ENCODE results near the gene ABCC11.

Gene ABCC11

DNA sequence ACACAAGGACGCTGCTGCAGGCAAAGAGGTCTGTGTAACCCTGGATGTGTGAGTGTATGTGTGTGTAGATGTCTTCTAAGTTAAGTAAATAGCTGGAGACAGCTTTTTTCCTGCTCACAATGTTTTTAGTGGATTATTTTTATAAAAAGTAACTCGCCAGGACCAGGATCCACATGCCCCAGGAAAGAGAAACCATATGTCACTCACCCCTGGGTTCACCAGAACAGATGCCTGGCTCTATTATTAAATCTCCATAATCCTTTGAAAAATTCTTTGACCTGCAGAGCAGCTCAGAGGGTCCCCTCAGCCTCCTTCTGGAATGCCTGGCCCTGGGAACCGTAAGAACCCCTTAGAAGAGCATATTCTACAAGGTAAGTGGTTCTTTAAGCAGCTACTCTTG is 109.5 kb downstream of the ABCC11 start:
- DNase-seq (ENCODE audit: extremely low spot score, insufficient read length, low read depth), result no peak
- no peak for FAIRE-seq

DNA sequence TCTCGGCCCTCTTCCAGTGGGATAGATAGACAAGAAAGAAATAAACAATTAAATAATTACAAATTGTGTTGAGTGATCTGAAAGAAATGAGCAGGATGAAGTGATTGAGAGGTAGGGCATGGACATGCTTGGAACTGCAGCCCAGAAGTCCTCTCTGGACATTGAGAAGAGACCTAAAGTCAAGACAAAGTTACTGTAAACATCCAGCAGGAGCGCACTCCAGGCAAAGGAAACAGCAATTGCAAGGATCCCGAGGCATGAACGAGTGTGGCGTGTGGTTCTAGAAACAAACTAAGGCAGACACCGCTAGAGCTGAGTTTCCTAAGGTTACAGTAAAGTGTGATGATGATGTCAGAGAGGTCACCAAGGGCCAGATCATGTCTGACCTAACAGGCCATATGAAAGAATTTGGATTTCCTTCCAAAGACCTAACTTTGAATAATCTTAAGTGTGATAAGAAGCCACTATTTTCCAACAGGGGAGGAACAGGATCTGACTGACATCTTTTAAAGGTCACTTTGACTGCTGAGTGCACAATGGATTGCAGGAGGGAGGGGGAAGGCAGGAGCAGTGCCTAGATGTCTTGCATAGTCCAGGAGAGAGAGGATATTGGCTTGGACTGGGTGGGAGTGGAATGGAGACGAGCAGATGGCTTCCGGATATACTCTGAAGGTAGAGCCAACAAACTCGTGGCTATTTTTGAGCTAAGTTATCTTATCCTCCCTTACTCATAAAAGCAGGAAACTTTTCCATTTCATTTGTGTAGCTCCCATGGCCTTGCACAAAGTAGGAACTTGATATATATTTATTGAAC is 110.6 kb downstream of the ABCC11 start:
- DNase-seq (ENCODE audit: extremely low spot score, insufficient read length, low read depth) (no peak), FAIRE-seq (no peak)

DNA sequence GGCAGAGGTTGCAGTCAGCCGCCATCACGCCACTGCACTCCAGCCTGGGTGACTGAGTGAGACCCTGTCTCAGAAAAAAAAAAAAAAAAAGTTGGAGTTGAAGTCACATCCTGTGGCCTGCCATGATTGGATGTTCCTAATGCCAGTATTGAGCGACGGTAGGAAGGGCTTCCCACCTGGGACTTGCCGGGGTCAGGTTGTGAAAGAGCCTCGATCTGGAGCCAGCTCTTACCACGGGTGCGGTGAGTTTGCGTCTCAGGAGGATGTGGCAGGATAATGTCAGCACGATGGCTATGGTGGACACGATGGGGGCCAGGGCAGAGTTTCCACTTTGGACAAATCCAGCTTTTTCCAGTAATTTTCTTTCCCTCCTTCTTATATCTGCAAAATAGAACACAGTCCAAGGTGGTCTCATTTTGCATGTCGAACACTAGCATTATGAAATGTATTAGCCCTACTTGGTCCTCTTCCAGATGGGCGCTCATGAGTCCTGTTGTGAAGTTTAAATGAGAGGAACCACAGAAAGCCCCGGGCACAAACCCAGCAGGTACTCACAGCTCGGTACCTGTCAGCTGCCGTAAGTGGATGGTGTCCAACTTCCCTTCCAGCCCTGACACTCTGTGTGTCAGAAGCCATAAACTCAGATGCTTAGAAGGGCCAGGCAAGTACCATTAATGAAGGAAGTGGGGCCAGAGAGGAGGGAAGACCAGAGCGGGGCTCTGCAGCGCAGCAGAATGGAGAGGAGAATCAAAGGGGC is 113.7 kb downstream of the ABCC11 start:
- DNase-seq (ENCODE audit: extremely low spot score, insufficient read length, low read depth) (no peak), FAIRE-seq (no peak)

DNA sequence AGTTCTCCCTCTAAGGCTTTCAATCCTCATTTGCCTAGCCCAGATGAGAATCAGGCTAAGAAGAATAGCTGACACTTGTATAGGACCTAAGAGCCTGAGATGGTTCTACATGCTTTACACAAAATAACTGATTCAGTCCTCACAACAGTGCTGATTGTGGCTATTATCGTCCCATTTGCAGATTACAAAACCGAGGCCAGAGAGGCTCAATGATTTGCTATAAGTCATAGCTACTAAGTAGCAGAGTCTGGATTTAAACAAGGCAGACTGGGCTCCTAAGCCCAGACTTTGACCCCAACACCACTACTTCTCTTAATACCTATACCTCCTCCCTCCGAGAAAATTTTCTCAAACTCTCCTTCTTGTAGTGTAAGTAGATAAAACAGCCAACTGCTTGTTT is 114.6 kb downstream of the ABCC11 start:
- FAIRE-seq, result no peak
- DNase-seq (ENCODE audit: extremely low spot score, insufficient read length, low read depth), result no peak

DNA sequence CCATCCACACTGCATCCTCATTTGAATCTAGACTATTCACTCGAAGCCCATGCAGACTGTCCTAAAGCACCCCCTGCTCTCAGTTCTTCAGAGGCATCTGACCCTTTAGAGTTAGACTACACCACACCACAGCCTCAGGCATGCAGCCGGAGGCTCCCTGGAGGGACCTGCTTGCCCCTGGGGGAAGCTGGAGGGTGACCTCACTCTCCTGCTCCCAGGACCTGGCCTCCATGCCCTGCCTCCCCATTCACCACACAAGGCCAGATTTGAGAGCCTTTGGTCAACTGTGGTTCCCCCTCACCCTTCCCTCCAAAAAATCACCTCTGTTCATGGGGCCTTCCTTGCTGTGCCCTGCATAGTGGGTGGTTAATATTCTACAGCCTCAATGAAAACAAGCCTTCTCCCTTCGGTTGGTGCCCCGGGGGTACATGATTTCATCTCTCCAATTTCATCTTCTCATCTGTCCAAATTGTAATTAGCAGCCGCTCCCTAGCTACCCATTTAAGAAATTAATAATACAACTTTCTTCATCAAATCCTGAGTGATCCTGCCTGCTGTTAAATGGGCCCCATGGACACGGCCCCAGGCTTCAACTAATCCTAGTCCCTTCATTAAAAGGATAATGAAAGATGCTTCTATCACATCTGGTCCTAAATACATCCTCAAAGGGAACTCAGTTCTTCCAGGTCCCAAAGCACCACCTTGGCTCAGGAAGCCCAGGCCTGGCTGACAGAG is 116.0 kb downstream of the ABCC11 start:
- no peak for FAIRE-seq
- DNase-seq (ENCODE audit: extremely low spot score, insufficient read length, low read depth), result no peak

DNA sequence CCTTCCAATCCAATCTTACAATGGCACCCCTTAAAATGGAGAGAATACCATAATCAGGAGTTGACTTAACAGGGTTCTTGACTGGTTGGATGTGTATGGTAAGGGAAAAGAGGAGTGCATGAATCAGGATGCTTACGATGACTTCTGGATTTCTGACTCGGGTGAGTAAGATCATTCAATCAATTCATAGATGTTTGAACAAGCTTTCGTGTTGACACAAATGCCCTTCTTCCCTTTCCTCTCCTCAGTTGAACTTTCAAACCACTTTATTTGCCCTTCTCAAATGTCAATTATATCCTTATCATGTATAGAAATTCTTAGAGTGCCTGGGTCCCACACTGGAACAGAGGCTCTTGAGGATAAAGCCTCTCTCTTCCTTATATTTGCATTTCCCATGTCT is 117.4 kb downstream of the ABCC11 start:
- FAIRE-seq, result no peak
- no peak for DNase-seq (ENCODE audit: extremely low spot score, insufficient read length, low read depth)

DNA sequence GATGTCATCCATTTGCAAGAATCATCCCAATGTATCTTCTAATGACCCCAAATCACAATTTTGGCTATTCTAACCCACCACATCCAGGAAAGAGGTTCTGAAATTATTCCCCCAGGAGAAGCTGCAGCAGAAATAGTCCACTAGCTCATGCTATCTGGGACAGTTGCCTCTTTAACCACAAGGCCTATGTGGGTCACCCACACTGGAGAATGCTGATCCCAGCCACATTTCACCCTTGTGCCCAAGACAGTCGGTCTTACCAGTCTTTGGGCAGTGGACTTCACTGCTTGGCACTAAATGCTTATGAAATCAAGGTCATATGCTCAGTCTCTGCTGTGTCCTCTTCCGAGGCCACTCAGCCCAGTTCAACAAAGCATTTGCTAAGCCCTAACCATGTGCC is 118.6 kb downstream of the ABCC11 start:
- FAIRE-seq, result no peak
- DNase-seq (ENCODE audit: extremely low spot score, insufficient read length, low read depth), result no peak

DNA sequence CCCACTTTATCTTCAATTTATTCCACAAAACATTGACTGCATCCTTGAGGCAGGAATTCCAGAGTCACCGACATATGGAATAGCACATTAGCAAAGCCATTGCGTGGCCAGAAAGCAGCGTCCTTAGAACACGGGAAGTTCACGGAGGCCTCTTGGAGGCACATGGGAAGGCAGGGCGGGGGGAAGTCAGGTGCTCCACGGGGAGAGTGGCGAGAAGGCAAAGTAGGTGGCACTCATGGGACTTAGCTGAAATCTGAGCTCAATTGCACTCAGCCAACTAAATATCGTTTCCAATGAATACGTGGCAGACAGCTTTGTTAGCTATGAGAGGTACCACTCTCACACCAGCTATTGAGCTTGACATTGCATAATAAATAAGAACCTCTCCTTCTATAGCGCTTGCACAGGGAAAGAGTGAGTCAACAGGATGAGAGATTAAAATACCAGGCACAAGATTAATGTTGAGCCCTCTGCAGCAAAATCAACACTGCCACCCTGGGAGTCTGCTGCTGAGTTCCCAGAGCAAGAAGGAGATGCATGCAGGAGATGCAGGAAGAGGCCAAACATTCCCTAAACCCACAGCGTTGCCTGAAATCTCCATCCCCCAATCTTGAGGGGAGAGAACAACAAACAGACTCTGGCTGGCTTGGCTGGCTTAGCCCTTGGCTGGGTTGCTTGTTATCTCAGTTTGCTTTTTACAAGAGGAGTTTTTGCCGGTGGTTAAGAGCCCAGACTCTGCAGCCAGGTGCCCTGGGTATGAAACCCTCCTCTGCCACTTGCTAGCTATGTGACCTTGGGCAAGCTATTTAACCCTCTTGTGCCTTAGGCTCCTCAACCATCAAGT is 120.3 kb downstream of the ABCC11 start:
- DNase-seq (ENCODE audit: extremely low spot score, insufficient read length, low read depth) (no peak), FAIRE-seq (no peak)

DNA sequence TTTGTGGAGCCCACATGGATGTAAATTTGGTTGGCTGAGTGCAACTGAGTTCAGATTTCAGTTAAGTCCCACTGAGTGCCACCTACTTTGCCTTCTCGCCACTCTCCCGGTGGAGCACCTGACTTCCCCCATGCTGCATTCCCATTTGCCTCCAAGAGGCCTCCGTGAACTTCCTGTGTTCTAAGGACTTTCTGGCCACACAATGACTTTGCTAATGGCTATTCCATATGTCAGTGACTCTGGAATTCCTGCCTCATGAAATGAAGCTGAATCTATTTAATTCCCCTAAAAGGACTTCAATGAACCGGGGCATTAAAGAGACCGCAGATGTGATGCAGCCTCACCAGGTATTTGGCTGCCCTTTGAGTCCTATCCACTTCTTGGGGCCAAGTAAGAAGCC is 121.5 kb downstream of the ABCC11 start:
- FAIRE-seq, result no peak

DNA sequence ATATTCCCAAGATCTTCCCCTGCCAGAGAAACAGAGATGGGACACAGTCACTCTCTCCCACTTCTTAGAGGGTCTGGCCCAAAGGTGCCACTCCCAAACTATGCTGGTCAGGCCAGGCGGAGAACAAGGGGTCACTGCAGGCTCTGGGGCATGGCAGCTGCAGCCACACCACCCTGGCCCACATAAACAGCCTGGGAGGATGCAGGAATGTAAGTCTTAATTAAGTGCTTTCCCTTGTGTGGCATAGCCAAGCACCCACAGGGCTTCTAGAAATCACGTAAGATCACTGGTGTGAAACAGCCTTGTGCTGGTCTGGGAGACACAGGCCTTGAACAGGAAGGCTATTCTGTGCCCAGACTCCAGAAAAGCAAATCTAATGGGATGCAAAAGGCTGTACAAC is 123.1 kb downstream of the ABCC11 start:
- DNase-seq (ENCODE audit: extremely low spot score, insufficient read length, low read depth) (no peak), FAIRE-seq (no peak)

More for the DNA sequence above, 121.5 kb downstream of the ABCC11 start:
- DNase-seq (ENCODE audit: extremely low spot score, insufficient read length, low read depth), result no peak

DNA sequence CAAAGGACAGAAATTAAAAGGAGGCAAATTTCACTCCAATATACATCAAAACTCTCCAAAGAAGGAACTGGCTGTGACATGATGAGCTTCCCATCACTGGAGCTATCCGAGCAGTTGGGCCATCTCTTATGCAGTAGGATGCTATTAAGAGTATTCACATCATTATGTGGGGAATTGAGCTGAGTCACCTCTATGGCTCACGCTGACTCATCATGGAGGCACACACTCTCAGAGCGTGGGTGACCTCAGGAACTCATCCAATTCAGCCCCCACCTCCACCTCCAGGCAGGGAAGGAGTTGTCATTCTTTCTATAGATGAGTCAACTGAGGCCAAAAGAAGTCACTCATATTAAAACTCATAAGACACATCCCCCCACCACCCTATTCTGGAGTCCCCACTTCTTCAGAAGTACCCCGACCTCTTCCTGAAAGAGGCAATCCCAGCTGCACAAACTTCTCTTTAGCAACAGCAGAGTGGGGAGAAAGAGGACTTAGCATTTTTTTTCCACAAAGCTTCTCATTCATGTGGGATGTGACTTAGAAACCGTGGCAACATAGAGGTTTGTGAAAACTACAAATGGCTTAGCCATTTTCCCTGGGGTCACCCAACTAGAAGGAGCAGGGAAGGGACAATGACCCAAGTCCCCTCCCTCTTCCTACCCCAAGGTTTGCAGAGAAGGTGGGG is 124.1 kb downstream of the ABCC11 start:
- no peak for DNase-seq (ENCODE audit: extremely low spot score, insufficient read length, low read depth)
- FAIRE-seq, result no peak

DNA sequence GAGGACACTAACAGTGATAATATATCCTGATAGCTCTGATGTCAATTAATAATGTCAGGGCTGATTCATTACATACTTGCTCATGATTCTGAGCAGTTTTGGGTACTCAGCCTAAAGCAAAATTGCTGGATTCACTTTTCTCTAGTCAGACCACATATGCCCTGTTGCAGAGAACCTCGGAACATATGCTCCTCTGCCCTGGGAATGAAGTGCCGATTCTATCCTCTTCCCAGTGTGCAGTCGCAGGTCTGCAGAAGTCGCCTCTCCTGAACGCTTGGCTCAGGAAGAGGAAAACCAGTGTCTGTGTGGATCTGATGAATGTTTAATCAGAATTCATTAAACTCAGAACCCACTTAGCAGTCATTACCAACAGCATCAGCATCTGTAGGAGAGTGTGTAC is 126.1 kb downstream of the ABCC11 start:
- FAIRE-seq (no peak), DNase-seq (ENCODE audit: extremely low spot score, insufficient read length, low read depth) (no peak)

DNA sequence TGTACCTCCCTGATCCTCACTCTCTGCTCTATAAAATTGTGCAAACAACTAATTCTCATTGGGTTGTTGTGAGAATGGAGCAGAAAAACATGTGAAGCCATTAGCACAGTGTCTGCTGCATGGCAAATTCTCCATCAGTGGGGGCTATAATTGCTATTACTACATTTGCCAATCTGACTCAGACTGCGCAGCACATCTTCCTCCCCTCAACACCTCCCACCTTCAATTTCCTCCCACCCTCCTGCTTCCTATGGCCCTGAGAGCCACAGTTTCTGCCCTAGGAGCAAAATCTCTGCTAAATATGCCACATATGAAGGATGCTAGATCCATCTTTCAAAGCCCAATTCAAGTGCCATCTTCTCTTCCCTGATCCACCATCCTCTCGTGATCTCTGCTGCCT is 128.5 kb downstream of the ABCC11 start:
- FAIRE-seq, result no peak
- no peak for DNase-seq (ENCODE audit: extremely low spot score, insufficient read length, low read depth)

DNA sequence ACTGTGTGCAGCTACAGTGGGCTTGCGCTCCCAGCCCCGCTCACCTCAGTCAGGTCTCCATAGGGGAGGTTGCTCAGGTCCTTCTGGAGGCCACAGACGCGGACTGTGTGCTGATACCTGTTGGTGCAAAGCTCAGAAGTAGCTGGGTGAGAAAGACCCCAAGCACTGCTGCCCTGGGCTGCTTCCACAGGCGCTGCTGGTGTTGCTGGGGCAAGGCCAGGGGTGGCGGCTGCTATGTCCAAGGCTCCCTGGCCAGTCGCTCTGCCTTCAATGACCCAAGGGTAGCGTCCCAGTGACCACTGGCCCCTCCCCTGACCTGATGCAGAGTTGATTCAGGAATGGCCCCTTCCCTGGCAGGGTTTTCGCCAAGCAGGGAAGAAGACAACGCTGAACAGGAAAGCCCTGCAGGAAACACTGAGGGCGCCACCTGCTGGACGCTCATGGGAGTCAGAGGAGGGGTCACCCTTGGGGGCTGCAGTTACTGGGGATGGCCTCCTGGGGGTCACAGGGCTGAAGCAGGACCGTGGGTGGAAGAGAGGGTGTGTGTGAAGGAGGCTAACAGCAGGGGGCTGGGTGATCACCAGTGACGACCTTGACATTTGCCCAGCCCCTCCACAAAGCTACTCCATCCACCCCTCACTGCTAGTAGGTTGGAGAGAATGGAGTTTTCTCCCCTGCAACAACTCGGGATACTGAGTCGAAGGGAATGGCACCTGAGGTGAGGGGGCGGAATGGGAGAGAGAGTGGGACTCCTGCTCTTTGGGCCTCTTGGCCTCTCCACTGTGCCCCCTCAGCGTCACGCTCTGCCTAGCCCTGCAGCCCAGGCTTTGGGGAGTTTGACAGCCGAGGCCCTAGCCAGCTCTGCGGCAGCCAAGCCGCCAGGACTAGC is 129.9 kb downstream of the ABCC11 start:
- DNase-seq (ENCODE audit: extremely low spot score, insufficient read length, low read depth) (peak; percentile 39), FAIRE-seq (no peak)

Measured in GM18507 (cell line).